ENCODE data around the gene PTPRG.

GRCh38 chr3:61730577-61731231 lies 169.3 kb downstream of the PTPRG start:
- TF ChIP-seq CTCF (IDR thresholded peaks at IDR 0.05) (no peak), POLR2AphosphoS5 (IDR thresholded peaks at IDR 0.05; ENCODE audit: low read depth, low read length) (no peak)

Measured in Panc1 (cell line).